SK-N-SH treated with all-trans-retinoic acid at 6 μM for 48 hours (cell line): ENCODE data around the gene NIPBL.

ENCODE experiments used
- BACH2 ChIP-seq: fragments of 250-450 bp; sonication (Bioruptor Pico); IDR thresholded peaks from 2 replicates; pipeline ENCODE4 v1.9.0; 2021; ENCODE audit warnings: mild to moderate bottlenecking, borderline replicate concordance
- CREB5 ChIP-seq: fragments of 250-450 bp; sonication (Bioruptor Pico); IDR thresholded peaks from 2 replicates; pipeline ENCODE4 v1.5.1; 2020; ENCODE audit warnings: low read depth, mild to moderate bottlenecking, moderate library complexity
- CSDC2 ChIP-seq: fragments of 250-450 bp; sonication (Bioruptor Pico); IDR thresholded peaks from 2 replicates; pipeline ENCODE4 v1.5.0; 2020; ENCODE audit warnings: mild to moderate bottlenecking, moderate library complexity
- ESRRG ChIP-seq: fragments of 250-450 bp; sonication (Bioruptor Pico); IDR thresholded peaks from 2 replicates; pipeline ENCODE4 v1.6.1; 2021; ENCODE audit warnings: mild to moderate bottlenecking
- OSR1 ChIP-seq: fragments of 250-450 bp; sonication (Bioruptor Pico); IDR thresholded peaks from 2 replicates; pipeline ENCODE4 v1.8.0; 2022; ENCODE audit warnings: moderate library complexity, mild to moderate bottlenecking, inconsistent platforms
- PATZ1 ChIP-seq: fragments of 250-450 bp; sonication (Bioruptor Pico); IDR thresholded peaks from 2 replicates; pipeline ENCODE4 v1.8.0; 2020; ENCODE audit warnings: mild to moderate bottlenecking, moderate library complexity, borderline replicate concordance
- PPARA ChIP-seq: fragments of 250-450 bp; sonication (Bioruptor Pico); IDR thresholded peaks from 2 replicates; pipeline ENCODE4 v1.5.0; 2020; ENCODE audit warnings: mild to moderate bottlenecking, borderline replicate concordance
- RARB ChIP-seq: fragments of 250-450 bp; sonication (Bioruptor Pico); IDR thresholded peaks from 2 replicates; pipeline ENCODE4 v1.8.0; 2021; ENCODE audit warnings: mild to moderate bottlenecking, moderate library complexity
- ZFP30 ChIP-seq: fragments of 450-650 bp; formaldehyde crosslinking; IDR thresholded peaks from 2 replicates; pipeline ENCODE4 v1.5.0; 2022; ENCODE audit warnings: mild to moderate bottlenecking, moderate library complexity
- ZNF70 ChIP-seq: fragments of 450-650 bp; formaldehyde crosslinking; IDR thresholded peaks from 2 replicates; pipeline ENCODE4 v1.5.0; 2020; ENCODE audit warnings: mild to moderate bottlenecking, moderate library complexity
- ZNF8 ChIP-seq: fragments of 450-650 bp; formaldehyde crosslinking; IDR thresholded peaks from 2 replicates; pipeline ENCODE4 v1.5.0; 2020; ENCODE audit warnings: mild to moderate bottlenecking, moderate library complexity
- TF ChIP-seq, protein P1 (sequence below): fragments of 250-450 bp; sonication (Bioruptor Pico); IDR thresholded peaks from 2 replicates; pipeline ENCODE4 v1.8.0; 2021; ENCODE audit warnings: low read depth, mild to moderate bottlenecking, moderate library complexity, borderline replicate concordance

GRCh38 chr5:37077146-37077545 is 200.6 kb downstream of the NIPBL start:
- TF ChIP-seq ZNF70 (CRISPR knock-in tag) = no peak
- TF ChIP-seq OSR1 (CRISPR knock-in tag) = no peak
- TF ChIP-seq CREB5 (CRISPR knock-in tag) = no peak
- TF ChIP-seq ZFP30 (CRISPR knock-in tag) = no peak
- no peak for TF ChIP-seq RARB (CRISPR knock-in tag)
- TF ChIP-seq ZNF8 = no peak
- no peak for TF ChIP-seq PATZ1
- TF ChIP-seq PPARA (CRISPR knock-in tag) = no peak
- TF ChIP-seq, protein P1, sequence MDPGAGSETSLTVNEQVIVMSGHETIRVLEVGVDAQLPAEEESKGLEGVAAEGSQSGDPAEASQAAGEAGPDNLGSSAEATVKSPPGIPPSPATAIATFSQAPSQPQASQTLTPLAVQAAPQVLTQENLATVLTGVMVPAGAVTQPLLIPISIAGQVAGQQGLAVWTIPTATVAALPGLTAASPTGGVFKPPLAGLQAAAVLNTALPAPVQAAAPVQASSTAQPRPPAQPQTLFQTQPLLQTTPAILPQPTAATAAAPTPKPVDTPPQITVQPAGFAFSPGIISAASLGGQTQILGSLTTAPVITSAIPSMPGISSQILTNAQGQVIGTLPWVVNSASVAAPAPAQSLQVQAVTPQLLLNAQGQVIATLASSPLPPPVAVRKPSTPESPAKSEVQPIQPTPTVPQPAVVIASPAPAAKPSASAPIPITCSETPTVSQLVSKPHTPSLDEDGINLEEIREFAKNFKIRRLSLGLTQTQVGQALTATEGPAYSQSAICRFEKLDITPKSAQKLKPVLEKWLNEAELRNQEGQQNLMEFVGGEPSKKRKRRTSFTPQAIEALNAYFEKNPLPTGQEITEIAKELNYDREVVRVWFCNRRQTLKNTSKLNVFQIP = no peak
- no peak for TF ChIP-seq ESRRG (CRISPR knock-in tag)
- no peak for TF ChIP-seq CSDC2 (CRISPR knock-in tag)
- TF ChIP-seq BACH2 (CRISPR knock-in tag) = no peak
